Amniotic epithelial cell (primary cell): ENCODE data around the gene MPPE1.
"Not testable (repeated sequence)": the region's sequence is repeated elsewhere in the genome, so short reads cannot be mapped to it uniquely, and the experiment has no call there.

Source experiments
- DNase-seq: peaks from one replicate; pipeline ENCODE4 v3.0.0-alpha.2; 2010; ENCODE audit warnings: low read depth

MPPE1 gene

GRCh38 chr18:11925800-11926481 is 17.8 kb upstream of the MPPE1 start:
- DNase-seq = peak; percentile 70

GRCh38 chr18:11923450-11923849 is 15.3 kb upstream of the MPPE1 start:
- no peak for DNase-seq

GRCh38 chr18:11919522-11919921 is 11.4 kb upstream of the MPPE1 start:
- not testable (repeated sequence) for DNase-seq

- DNase-seq = not testable (repeated sequence)
These were observed 8.8 kb upstream of the MPPE1 start for GRCh38 chr18:11916880-11917279.

- peak; percentile 54 for DNase-seq
These were observed 1.5 kb upstream of the MPPE1 start for GRCh38 chr18:11909591-11910026.

GRCh38 chr18:11909061-11909455 is 941 bp upstream of the MPPE1 start:
- no peak for DNase-seq

GRCh38 chr18:11906926-11907874 is 917 bp downstream of the MPPE1 start:
- no peak for DNase-seq

GRCh38 chr18:11906176-11906575 is 1.9 kb downstream of the MPPE1 start:
- no peak for DNase-seq

- DNase-seq = no peak
These were observed 2.5 kb downstream of the MPPE1 start for GRCh38 chr18:11905613-11906012.

GRCh38 chr18:11902522-11903292 is 5.4 kb downstream of the MPPE1 start:
- peak; percentile 51 for DNase-seq

GRCh38 chr18:11901826-11902438 is 6.2 kb downstream of the MPPE1 start:
- no peak for DNase-seq

- no peak for DNase-seq
These were observed 9.1 kb downstream of the MPPE1 start for GRCh38 chr18:11899063-11899462.

GRCh38 chr18:11897781-11898180 is 10.3 kb downstream of the MPPE1 start:
- DNase-seq = no peak

GRCh38 chr18:11892438-11892837 is 15.7 kb downstream of the MPPE1 start:
- DNase-seq = not testable (repeated sequence)

GRCh38 chr18:11891737-11892136 is 16.4 kb downstream of the MPPE1 start:
- DNase-seq = no peak

GRCh38 chr18:11889284-11889683 is 18.8 kb downstream of the MPPE1 start:
- no peak for DNase-seq

GRCh38 chr18:11888726-11889125 is 19.4 kb downstream of the MPPE1 start:
- DNase-seq = no peak

GRCh38 chr18:11887328-11888128 is 20.6 kb downstream of the MPPE1 start:
- DNase-seq = peak; percentile 76

GRCh38 chr18:11886577-11887110 is 21.5 kb downstream of the MPPE1 start:
- no peak for DNase-seq

GRCh38 chr18:11885278-11885947 is 22.7 kb downstream of the MPPE1 start:
- no peak for DNase-seq
